Erythroblast (primary cell): ENCODE results near the gene ACVRL1.

Experiments used
- GATA1 ChIP-seq: IDR thresholded peaks from 2 replicates; pipeline ENCODE4 v1.6.1; 2011; ENCODE audit warnings: low read depth, mild to moderate bottlenecking, control low read depth, low read length, moderate library complexity
- POLR2A ChIP-seq: IDR thresholded peaks from 2 replicates; pipeline ENCODE4 v1.6.1; 2011; ENCODE audit warnings: mild to moderate bottlenecking, low read length

- TF ChIP-seq POLR2A, result no peak
- no peak for TF ChIP-seq GATA1
Observed at GRCh38 chr12:51866324-51866723, 41.0 kb upstream of the ACVRL1 start.
